HG03520 (cell line): Measurements from ENCODE around the gene PLEKHN1.

Experiments
- ATAC-seq: cut with Tn5 transposase; IDR thresholded peaks from one replicate; pipeline ENCODE4 v1.9.1; 2021; ENCODE audit warnings: mild to moderate bottlenecking, moderate library complexity; ENCODE audit not compliant: unreplicated experiment

The PLEKHN1 gene

GRCh38 chr1:1022302-1023009, 56.2 kb downstream of the PLEKHN1 start:
- ATAC-seq: no peak

- ATAC-seq: no peak
Measured at GRCh38 chr1:1023700-1024099, 57.4 kb downstream of the PLEKHN1 start.

- no peak for ATAC-seq
Measured at GRCh38 chr1:1024149-1024770, 58.0 kb downstream of the PLEKHN1 start.

- no peak for ATAC-seq
Measured at GRCh38 chr1:1024771-1025699, 58.8 kb downstream of the PLEKHN1 start.
